OCI-LY7 (cell line): Measurements from ENCODE around the gene MCM3.

Source experiments
- EZH2phosphoT487 ChIP-seq: fragments of 200-600 bp; sonication (generic); IDR thresholded peaks from 2 replicates; pipeline ENCODE4 v1.6.1; 2018; ENCODE audit warnings: low read depth, borderline replicate concordance, mild to moderate bottlenecking, mixed run types, antibody characterized with exemption, low read length, moderate library complexity, mixed read lengths
- TF ChIP-seq, protein P1 (sequence below): fragments of 200-600 bp; sonication (generic); conservative IDR thresholded peaks from 2 replicates; pipeline ENCODE4 v1.5.1; 2014; ENCODE audit warnings: mild to moderate bottlenecking, antibody characterized with exemption, low read length, moderate library complexity, mixed read lengths

DNA sequence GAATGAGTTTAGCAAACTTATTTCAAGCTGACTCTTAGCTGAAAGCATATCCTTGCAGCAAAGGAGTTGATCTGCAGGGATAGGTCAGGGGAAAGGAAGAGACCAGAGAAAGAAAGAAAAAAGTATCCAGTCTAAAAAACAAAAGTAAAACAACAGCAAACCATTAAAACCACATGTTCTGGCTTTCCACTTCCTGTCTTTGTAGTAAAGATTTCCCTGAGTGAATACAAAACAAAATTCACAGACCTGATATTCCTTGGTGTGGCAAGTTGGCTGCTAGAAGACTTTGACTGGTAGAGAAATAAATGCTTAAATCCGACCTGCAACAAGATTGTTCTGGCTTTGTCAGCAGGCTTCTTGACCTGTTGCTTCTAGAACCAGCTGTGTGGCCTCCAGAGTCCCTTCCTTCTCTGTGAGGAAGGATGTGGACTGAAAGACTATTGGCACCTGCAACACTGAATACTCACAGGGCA lies 23.4 kb upstream of the MCM3 start:
- TF ChIP-seq, protein P1, sequence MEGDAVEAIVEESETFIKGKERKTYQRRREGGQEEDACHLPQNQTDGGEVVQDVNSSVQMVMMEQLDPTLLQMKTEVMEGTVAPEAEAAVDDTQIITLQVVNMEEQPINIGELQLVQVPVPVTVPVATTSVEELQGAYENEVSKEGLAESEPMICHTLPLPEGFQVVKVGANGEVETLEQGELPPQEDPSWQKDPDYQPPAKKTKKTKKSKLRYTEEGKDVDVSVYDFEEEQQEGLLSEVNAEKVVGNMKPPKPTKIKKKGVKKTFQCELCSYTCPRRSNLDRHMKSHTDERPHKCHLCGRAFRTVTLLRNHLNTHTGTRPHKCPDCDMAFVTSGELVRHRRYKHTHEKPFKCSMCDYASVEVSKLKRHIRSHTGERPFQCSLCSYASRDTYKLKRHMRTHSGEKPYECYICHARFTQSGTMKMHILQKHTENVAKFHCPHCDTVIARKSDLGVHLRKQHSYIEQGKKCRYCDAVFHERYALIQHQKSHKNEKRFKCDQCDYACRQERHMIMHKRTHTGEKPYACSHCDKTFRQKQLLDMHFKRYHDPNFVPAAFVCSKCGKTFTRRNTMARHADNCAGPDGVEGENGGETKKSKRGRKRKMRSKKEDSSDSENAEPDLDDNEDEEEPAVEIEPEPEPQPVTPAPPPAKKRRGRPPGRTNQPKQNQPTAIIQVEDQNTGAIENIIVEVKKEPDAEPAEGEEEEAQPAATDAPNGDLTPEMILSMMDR: no peak
- no peak for TF ChIP-seq EZH2phosphoT487
